WTC11 (cell line): ENCODE results near the gene MICU2. TPM values are rescaled to one million over a fixed set of nuclear protein-coding genes. Genes with fewer than 3 reads are reported as not detected.

ENCODE experiments used
- ATAC-seq: fragments of 200-7000 bp; cut with Tn5 transposase; 2 replicates; pipeline ENCODE4 v1.10.0; 2021; ENCODE audit warnings: mild to moderate bottlenecking, moderate library complexity
- CTCF ChIA-PET: fragments of 300-600 bp; sonication (Branson Sonifier 250); formaldehyde crosslinking; loops from one replicate; lab custom pipeline; 2021; ENCODE audit warnings: antibody characterized with exemption; lab: Charles Lee
- POLR2A ChIA-PET: fragments of 350-600 bp; sonication (Branson Sonifier 250); formaldehyde crosslinking; loops from one replicate; lab custom pipeline; 2021; ENCODE audit warnings: antibody characterized with exemption; lab: Charles Lee
- DNase-seq: peaks from one replicate; pipeline ENCODE4 v3.0.0; 2021; ENCODE audit warnings: low spot score
- H3K27ac Mint-ChIP-seq: 2 replicates; pipeline ENCODE4 v1.8.0; 2021; ENCODE audit warnings: mixed read lengths
- H3K27me3 Mint-ChIP-seq: 2 replicates; pipeline ENCODE4 v1.8.0; 2021; ENCODE audit warnings: low read depth, mild to moderate bottlenecking, moderate library complexity, mixed read lengths
- H3K36me3 Mint-ChIP-seq: 2 replicates; pipeline ENCODE4 v1.8.0; 2021; ENCODE audit warnings: mixed read lengths
- H3K4me1 Mint-ChIP-seq: 2 replicates; pipeline ENCODE4 v1.8.0; 2022; ENCODE audit warnings: mixed read lengths
- H3K4me3 Mint-ChIP-seq: 2 replicates; pipeline ENCODE4 v1.8.0; 2021; ENCODE audit warnings: mild to moderate bottlenecking, moderate library complexity, mixed read lengths
- H3K9me3 Mint-ChIP-seq: 2 replicates; pipeline ENCODE4 v1.8.0; 2021; ENCODE audit warnings: mixed read lengths
- E2F1 ChIP-seq: sonication (generic); formaldehyde crosslinking; IDR thresholded peaks from 2 replicates; pipeline ENCODE4 v1.8.0; 2022; ENCODE audit warnings: mild to moderate bottlenecking, missing genetic modification reagents
- E2F4 ChIP-seq: sonication (generic); formaldehyde crosslinking; IDR thresholded peaks from 2 replicates; pipeline ENCODE4 v1.8.1; 2022; ENCODE audit warnings: low read depth, mild to moderate bottlenecking, moderate library complexity, missing genetic modification reagents, borderline replicate concordance
- E2F5 ChIP-seq: sonication (generic); formaldehyde crosslinking; IDR thresholded peaks from 2 replicates; pipeline ENCODE4 v1.8.1; 2022; ENCODE audit warnings: mild to moderate bottlenecking, moderate library complexity, missing genetic modification reagents
- GABPB1 ChIP-seq: sonication (generic); formaldehyde crosslinking; IDR thresholded peaks from 2 replicates; pipeline ENCODE4 v1.8.1; 2023; ENCODE audit warnings: mild to moderate bottlenecking, missing genetic modification reagents
- HMGXB4 ChIP-seq: sonication (generic); formaldehyde crosslinking; IDR thresholded peaks from 2 replicates; pipeline ENCODE4 v1.8.1; 2023; ENCODE audit warnings: mild to moderate bottlenecking, moderate library complexity, missing genetic modification reagents
- IRF1 ChIP-seq: sonication (generic); formaldehyde crosslinking; IDR thresholded peaks from 2 replicates; pipeline ENCODE4 v1.8.0; 2023; ENCODE audit warnings: missing genetic modification reagents
- IRF2 ChIP-seq: sonication (generic); formaldehyde crosslinking; IDR thresholded peaks from 2 replicates; pipeline ENCODE4 v1.8.0; 2022; ENCODE audit warnings: low read depth, missing genetic modification reagents, borderline replicate concordance
- OVOL2 ChIP-seq: fragments of 250-450 bp; sonication (Bioruptor Pico); IDR thresholded peaks from 2 replicates; pipeline ENCODE4 v1.9.0; 2021; ENCODE audit warnings: mild to moderate bottlenecking, borderline replicate concordance
- PRDM15 ChIP-seq: sonication (generic); formaldehyde crosslinking; IDR thresholded peaks from 2 replicates; pipeline ENCODE4 v1.8.0; 2022; ENCODE audit warnings: missing genetic modification reagents
- RORB ChIP-seq: fragments of 250-450 bp; sonication (Bioruptor Pico); IDR thresholded peaks from 2 replicates; pipeline ENCODE4 v1.9.0; 2021; ENCODE audit warnings: mild to moderate bottlenecking
- SP1 ChIP-seq: sonication (generic); formaldehyde crosslinking; conservative IDR thresholded peaks from 2 replicates; pipeline ENCODE4 v1.8.1; 2022; ENCODE audit warnings: missing genetic modification reagents
- STAT6 ChIP-seq: sonication (generic); formaldehyde crosslinking; conservative IDR thresholded peaks from 2 replicates; pipeline ENCODE4 v1.8.1; 2023; ENCODE audit warnings: mild to moderate bottlenecking, low read depth, missing genetic modification reagents, moderate library complexity
- TEAD4 ChIP-seq: sonication (generic); formaldehyde crosslinking; IDR thresholded peaks from 2 replicates; pipeline ENCODE4 v1.8.0; 2022; ENCODE audit warnings: mild to moderate bottlenecking, missing genetic modification reagents
- USF1 ChIP-seq: sonication (generic); formaldehyde crosslinking; IDR thresholded peaks from 2 replicates; pipeline ENCODE4 v1.8.0; 2022; ENCODE audit warnings: mild to moderate bottlenecking, missing genetic modification reagents
- ZNF219 ChIP-seq: sonication (generic); formaldehyde crosslinking; IDR thresholded peaks from 2 replicates; pipeline ENCODE4 v1.8.0; 2023; ENCODE audit warnings: missing genetic modification reagents, mild to moderate bottlenecking, borderline replicate concordance
- ZNF281 ChIP-seq: sonication (generic); formaldehyde crosslinking; IDR thresholded peaks from 2 replicates; pipeline ENCODE4 v1.8.0; 2023; ENCODE audit warnings: mild to moderate bottlenecking, missing genetic modification reagents
- ZNF671 ChIP-seq: fragments of 250-450 bp; sonication (Bioruptor Pico); IDR thresholded peaks from 2 replicates; pipeline ENCODE4 v1.8.0; 2021; ENCODE audit warnings: mild to moderate bottlenecking
- total RNA-seq: library from RNA; stranded (reverse); gene quantifications from 3 replicates; pipeline ENCODE4 v1.2.3, GENCODE V29; 2021

The MICU2 gene
- total RNA-seq, 1 experiment from 2014 or later, result 33.8 TPM

GRCh38 chr13:21583478-21583877 lies 20.5 kb downstream of the MICU2 start (continued):
- TF ChIP-seq ZNF671 (CRISPR knock-in tag) (no peak), RORB (no peak), IRF2 (CRISPR knock-in tag) (no peak), OVOL2 (CRISPR knock-in tag) (no peak), SP1 (CRISPR knock-in tag) (no peak), TEAD4 (peak; percentile 86), E2F4 (CRISPR knock-in tag) (no peak), ZNF281 (CRISPR knock-in tag) (no peak)

GRCh38 chr13:21580736-21581135 lies 23.2 kb downstream of the MICU2 start:
- no peak for DNase-seq
- peaks cover 25% of the 10 kb centered on the region for H3K9me3 Mint-ChIP-seq
- ATAC-seq, result no peak
- H3K27me3 Mint-ChIP-seq, result no peaks in the 10 kb centered on the region
- CTCF ChIA-PET, result no interaction called here
- H3K4me1 Mint-ChIP-seq, result peaks cover 19% of the 10 kb centered on the region
- H3K27ac Mint-ChIP-seq, result 0 out of 2 replicates have a peak overlapping the region, but pooled peaks have one; percentile 4
- POLR2A ChIA-PET, result no interaction called here
- TF ChIP-seq SP1 (CRISPR knock-in tag) (no peak), PRDM15 (no peak)
- no peak overlapping the region for H3K4me3 Mint-ChIP-seq
- H3K36me3 Mint-ChIP-seq, result peaks cover 25% of the 10 kb centered on the region

- POLR2A ChIA-PET, result no interaction called here
- ATAC-seq, result no peak
- TF ChIP-seq GABPB1 (CRISPR knock-in tag) (no peak), E2F1 (CRISPR knock-in tag) (no peak), IRF1 (no peak), USF1 (CRISPR knock-in tag) (no peak), STAT6 (CRISPR knock-in tag) (no peak), E2F5 (no peak), HMGXB4 (CRISPR knock-in tag) (no peak), ZNF219 (CRISPR knock-in tag) (no peak)
These were observed 24.1 kb downstream of the MICU2 start for GRCh38 chr13:21579754-21580316.

More at GRCh38 chr13:21579754-21580316, 24.1 kb downstream of the MICU2 start:
- peaks cover 21% of the 10 kb centered on the region for H3K36me3 Mint-ChIP-seq
- CTCF ChIA-PET, result no interaction called here
- no peak for DNase-seq
- no peak overlapping the region for H3K27ac Mint-ChIP-seq
- peaks cover 20% of the 10 kb centered on the region for H3K9me3 Mint-ChIP-seq
- no peaks in the 10 kb centered on the region for H3K27me3 Mint-ChIP-seq
- peaks cover 19% of the 10 kb centered on the region for H3K4me1 Mint-ChIP-seq
- H3K4me3 Mint-ChIP-seq, result no peak overlapping the region
